Esophagus mucosa (tissue), 1 donor: Measurements from ENCODE around the gene ETV5. TPM values are rescaled to one million over a fixed set of nuclear protein-coding genes. Genes with fewer than 3 reads are reported as not detected.
A peak's percentile ranks its signal among the peaks of the same experiment; 100 is the strongest.

Source experiments
- ATAC-seq: fragments of 200-7000 bp; cut with Tn5 transposase; one replicate; pipeline ENCODE4 v1.9.1; 2020
- total RNA-seq: library from RNA; stranded (reverse); gene quantifications from one replicate; pipeline ENCODE4 v1.2.4, GENCODE V29; 2023
- donor health status: DM: yes; HTN: yes; CAD: no.

The ETV5 gene
- 4.3 TPM for total RNA-seq

- peak; percentile 98 for ATAC-seq
Observed at GRCh38 chr3:186108941-186109865, at the start of gene ETV5. Gene ETV5 (minus strand): TSS chr3:186109089. CDS start chr3:186105868, 3,221 bp downstream.

- no peak for ATAC-seq
Observed at GRCh38 chr3:186154641-186155040, 45.8 kb upstream of the ETV5 start.

GRCh38 chr3:186152889-186153292 lies 44.0 kb upstream of the ETV5 start:
- ATAC-seq, result no peak

- ATAC-seq, result no peak
Observed at GRCh38 chr3:186152361-186152798, 43.5 kb upstream of the ETV5 start.

- no peak for ATAC-seq
Observed at GRCh38 chr3:186151077-186151971, 42.4 kb upstream of the ETV5 start.

- no peak for ATAC-seq
Observed at GRCh38 chr3:186150041-186150830, 41.3 kb upstream of the ETV5 start.

GRCh38 chr3:186149319-186149960 lies 40.6 kb upstream of the ETV5 start:
- no peak for ATAC-seq

GRCh38 chr3:186144257-186144656 lies 35.4 kb upstream of the ETV5 start:
- no peak for ATAC-seq

GRCh38 chr3:186143250-186143649 lies 34.4 kb upstream of the ETV5 start:
- no peak for ATAC-seq

GRCh38 chr3:186142393-186142932 lies 33.6 kb upstream of the ETV5 start:
- ATAC-seq, result no peak

- ATAC-seq, result no peak
Observed at GRCh38 chr3:186141790-186142189, 32.9 kb upstream of the ETV5 start.

GRCh38 chr3:186138272-186138981 lies 29.5 kb upstream of the ETV5 start:
- no peak for ATAC-seq

- ATAC-seq, result no peak
Observed at GRCh38 chr3:186137051-186137685, 28.3 kb upstream of the ETV5 start.

- no peak for ATAC-seq
Observed at GRCh38 chr3:186133980-186134379, 25.1 kb upstream of the ETV5 start.

GRCh38 chr3:186132487-186132886 lies 23.6 kb upstream of the ETV5 start:
- ATAC-seq, result no peak

GRCh38 chr3:186129206-186129605 lies 20.3 kb upstream of the ETV5 start:
- ATAC-seq, result no peak

GRCh38 chr3:186128158-186128557 lies 19.3 kb upstream of the ETV5 start:
- no peak for ATAC-seq

GRCh38 chr3:186127463-186127862 lies 18.6 kb upstream of the ETV5 start:
- ATAC-seq, result no peak

GRCh38 chr3:186125118-186125517 lies 16.2 kb upstream of the ETV5 start:
- ATAC-seq, result no peak

GRCh38 chr3:186124592-186124991 lies 15.7 kb upstream of the ETV5 start:
- ATAC-seq, result peak; percentile 32
